ENCODE data around the gene ANKDD1A.

The ANKDD1A gene

GRCh38 chr15:64949383-64950186, 37.9 kb downstream of the ANKDD1A start:
- TF ChIP-seq ZFX (IDR thresholded peaks at IDR 0.05; ENCODE audit: borderline replicate concordance) (no peak), CTCF (IDR thresholded peaks at IDR 0.05) (no peak)
- H3K27ac ChIP-seq, result no peak overlapping the region

- TF ChIP-seq ZFX (IDR thresholded peaks at IDR 0.05; ENCODE audit: borderline replicate concordance) (no peak), CTCF (IDR thresholded peaks at IDR 0.05) (no peak)
- no peak overlapping the region for H3K27ac ChIP-seq
Measured at GRCh38 chr15:64950888-64951287, 39.2 kb downstream of the ANKDD1A start.

GRCh38 chr15:64951777-64952418, 40.2 kb downstream of the ANKDD1A start:
- H3K27ac ChIP-seq, result no peak overlapping the region
- TF ChIP-seq ZFX (IDR thresholded peaks at IDR 0.05; ENCODE audit: borderline replicate concordance), result no peak
- no peak for TF ChIP-seq CTCF (IDR thresholded peaks at IDR 0.05)

- TF ChIP-seq ZFX (IDR thresholded peaks at IDR 0.05; ENCODE audit: borderline replicate concordance) (no peak), CTCF (IDR thresholded peaks at IDR 0.05) (no peak)
- H3K27ac ChIP-seq, result no peak overlapping the region
Measured at GRCh38 chr15:64954395-64954794, 42.7 kb downstream of the ANKDD1A start.

- TF ChIP-seq ZFX (IDR thresholded peaks at IDR 0.05; ENCODE audit: borderline replicate concordance), result no peak
- no peak for TF ChIP-seq CTCF (IDR thresholded peaks at IDR 0.05)
- H3K27ac ChIP-seq, result no peak overlapping the region
Measured at GRCh38 chr15:64959128-64959527, 47.4 kb downstream of the ANKDD1A start.

- TF ChIP-seq ZFX (IDR thresholded peaks at IDR 0.05; ENCODE audit: borderline replicate concordance) (no peak), CTCF (IDR thresholded peaks at IDR 0.05) (no peak)
- no peak overlapping the region for H3K27ac ChIP-seq
Measured at GRCh38 chr15:64960153-64960552, 48.5 kb downstream of the ANKDD1A start.

- TF ChIP-seq CTCF (IDR thresholded peaks at IDR 0.05) (no peak), ZFX (IDR thresholded peaks at IDR 0.05; ENCODE audit: borderline replicate concordance) (no peak)
Measured at GRCh38 chr15:64961013-64961412, 49.3 kb downstream of the ANKDD1A start.

More at GRCh38 chr15:64961013-64961412, 49.3 kb downstream of the ANKDD1A start:
- H3K27ac ChIP-seq, result no peak overlapping the region
